Neutrophil (primary cell): ENCODE data around the gene BARX1.

Experiments
- H3K27ac ChIP-seq: fragments of 200-600 bp; sonication (generic); 2 replicates; pipeline ENCODE4 v1.5.1; 2016; ENCODE audit warnings: mild to moderate bottlenecking, moderate library complexity
- H3K27me3 ChIP-seq: fragments of 200-600 bp; sonication (generic); 2 replicates; pipeline ENCODE4 v1.6.0; 2016; ENCODE audit warnings: mild to moderate bottlenecking
- H3K36me3 ChIP-seq: fragments of 200-600 bp; sonication (generic); 2 replicates; pipeline ENCODE4 v1.5.1; 2017
- H3K4me1 ChIP-seq, 2 experiments: fragments of 200-600 bp in 1 of 2; sonication (generic) in 1 of 2; 1 replicate in 1 of 2; 2 replicates in 1 of 2; pipeline versions ENCODE4 v1.5.1 to v1.6.1; 2013 to 2016; ENCODE audit warnings: low read depth in 1 of 2, low read length in 1 of 2, mild to moderate bottlenecking in 1 of 2, moderate library complexity in 1 of 2; ENCODE audit not compliant: control insufficient read depth in 1 of 2, insufficient read depth in 1 of 2
- H3K4me3 ChIP-seq, 2 experiments: fragments of 200-600 bp in 1 of 2; sonication (generic) in 1 of 2; 1 replicate in 1 of 2; 2 replicates in 1 of 2; pipeline ENCODE4 v1.5.1; 2013 to 2016; ENCODE audit warnings: low read depth in 1 of 2, low read length in 1 of 2, mild to moderate bottlenecking in 1 of 2, moderate library complexity in 1 of 2
- H3K9me3 ChIP-seq: fragments of 200-600 bp; sonication (generic); 2 replicates; pipeline ENCODE4 v1.5.1; 2016
- CTCF ChIP-seq: fragments of 200-600 bp; sonication (generic); IDR thresholded peaks from 2 replicates; pipeline ENCODE4 v1.5.1; 2016; ENCODE audit warnings: antibody characterized with exemption

BARX1 gene

DNA sequence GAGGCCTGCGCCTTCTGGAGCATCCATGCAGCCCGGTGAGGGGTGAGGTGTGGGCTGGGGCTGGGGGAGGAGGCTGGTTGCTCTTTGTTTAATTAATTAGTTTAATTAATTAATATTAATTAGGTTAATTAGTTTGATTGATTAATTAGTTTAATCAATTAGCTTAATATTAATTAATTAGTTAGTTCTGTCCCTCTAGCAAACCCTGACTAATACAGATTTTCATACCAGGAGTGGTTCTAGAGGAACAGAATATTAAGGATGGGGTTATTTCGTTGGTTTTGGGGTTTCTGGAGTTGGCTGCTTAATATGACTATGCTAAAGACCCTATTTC lies 14.1 kb upstream of the BARX1 start:
- no peaks in the 10 kb centered on the region for H3K4me1 ChIP-seq
- H3K9me3 ChIP-seq: no peaks in the 10 kb centered on the region
- no peak overlapping the region for H3K27ac ChIP-seq
- H3K27me3 ChIP-seq: peaks cover 21% of the 10 kb centered on the region
- H3K4me3 ChIP-seq: no peak overlapping the region
- no peak for TF ChIP-seq CTCF
- no peaks in the 10 kb centered on the region for H3K36me3 ChIP-seq

GRCh38 chr9:93968451-93969327 lies 13.5 kb upstream of the BARX1 start:
- Histone ChIP-seq H3K27ac (no peak overlapping the region), H3K36me3 (no peaks in the 10 kb centered on the region), H3K4me1 (no peaks in the 10 kb centered on the region), H3K27me3 (peaks cover 27% of the 10 kb centered on the region), H3K9me3 (no peaks in the 10 kb centered on the region), H3K4me3 (no peak overlapping the region)
- TF ChIP-seq CTCF: no peak

DNA sequence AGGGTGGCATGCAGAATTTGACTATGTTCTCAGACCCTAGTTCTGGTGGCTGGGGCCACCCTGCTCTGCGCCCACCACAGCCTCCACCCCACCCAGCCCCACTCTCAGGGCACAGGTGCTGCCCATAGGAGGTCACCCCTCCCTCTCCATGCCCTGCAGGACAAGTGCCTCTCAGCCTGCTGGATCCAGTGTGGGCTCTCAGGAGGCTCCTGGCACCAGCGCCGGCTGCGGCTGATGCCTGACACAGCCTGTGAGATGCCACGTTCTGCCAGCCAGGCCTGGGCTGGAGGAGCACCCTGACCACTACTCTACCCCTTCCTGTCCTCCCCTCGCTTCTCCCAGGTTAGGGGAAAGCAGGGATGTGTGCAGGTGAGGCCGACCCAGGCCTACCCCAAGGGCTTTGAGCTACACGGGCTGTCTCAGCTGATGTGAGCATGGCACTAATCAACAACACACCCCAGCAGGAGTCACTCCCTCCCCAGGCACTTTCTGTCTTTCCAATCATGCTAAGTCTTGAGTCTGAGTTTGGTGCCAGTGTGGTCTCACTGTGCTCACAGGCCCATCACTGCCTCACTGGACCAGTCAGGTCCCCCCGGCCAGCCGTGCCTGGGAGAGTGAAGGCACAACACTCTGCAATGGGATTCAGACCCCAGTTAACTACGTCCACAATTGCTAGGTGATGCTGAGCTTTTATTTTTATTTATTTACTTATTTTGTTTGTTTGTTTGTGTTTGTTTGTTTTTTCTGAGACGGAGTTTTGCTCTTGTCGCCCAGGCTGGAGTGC lies 12.1 kb upstream of the BARX1 start:
- Histone ChIP-seq H3K9me3 (no peaks in the 10 kb centered on the region), H3K36me3 (no peaks in the 10 kb centered on the region), H3K4me1 (no peaks in the 10 kb centered on the region), H3K27me3 (peaks cover 41% of the 10 kb centered on the region), H3K4me3 (no peak overlapping the region), H3K27ac (no peak overlapping the region)
- no peak for TF ChIP-seq CTCF

GRCh38 chr9:93965830-93966577 lies 10.8 kb upstream of the BARX1 start:
- TF ChIP-seq CTCF: no peak
- Histone ChIP-seq H3K36me3 (no peaks in the 10 kb centered on the region), H3K27ac (no peak overlapping the region), H3K4me1 (no peaks in the 10 kb centered on the region), H3K9me3 (no peaks in the 10 kb centered on the region), H3K27me3 (peaks cover 53% of the 10 kb centered on the region), H3K4me3 (no peak overlapping the region)

DNA sequence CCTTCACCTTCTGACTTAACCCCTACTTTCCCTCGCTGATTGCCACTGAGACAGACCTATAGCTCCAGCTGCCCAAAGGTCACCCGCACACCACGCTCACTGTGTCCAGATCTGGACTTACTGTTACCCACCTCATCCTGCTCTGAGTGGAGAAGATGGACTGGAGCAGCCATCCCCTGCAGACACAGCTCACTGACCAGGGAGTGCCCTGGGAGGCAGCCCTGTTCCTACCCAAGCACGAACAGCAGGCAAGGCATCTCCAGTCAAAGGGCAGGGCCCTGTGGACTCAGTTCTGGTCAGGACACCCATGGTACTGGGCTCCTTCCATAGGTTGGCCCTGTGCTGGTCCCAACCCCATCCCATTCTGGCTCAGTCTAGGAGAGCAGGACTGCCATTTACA lies 9.5 kb upstream of the BARX1 start:
- no peak overlapping the region for H3K4me3 ChIP-seq
- H3K4me1 ChIP-seq: peaks cover 0 to 3% of the 10 kb centered on the region in 2 experiments
- H3K27me3 ChIP-seq: peaks cover 66% of the 10 kb centered on the region
- H3K36me3 ChIP-seq: no peaks in the 10 kb centered on the region
- no peak for TF ChIP-seq CTCF
- H3K27ac ChIP-seq: no peak overlapping the region
- H3K9me3 ChIP-seq: no peaks in the 10 kb centered on the region
